ENCODE results near the gene SLC2A8. TPM values are rescaled to one million over a fixed set of nuclear protein-coding genes. Genes with fewer than 3 reads are reported as not detected.

The SLC2A8 gene
- total RNA-seq, 1 experiment from 2014 or later, result 5.1 TPM

DNA sequence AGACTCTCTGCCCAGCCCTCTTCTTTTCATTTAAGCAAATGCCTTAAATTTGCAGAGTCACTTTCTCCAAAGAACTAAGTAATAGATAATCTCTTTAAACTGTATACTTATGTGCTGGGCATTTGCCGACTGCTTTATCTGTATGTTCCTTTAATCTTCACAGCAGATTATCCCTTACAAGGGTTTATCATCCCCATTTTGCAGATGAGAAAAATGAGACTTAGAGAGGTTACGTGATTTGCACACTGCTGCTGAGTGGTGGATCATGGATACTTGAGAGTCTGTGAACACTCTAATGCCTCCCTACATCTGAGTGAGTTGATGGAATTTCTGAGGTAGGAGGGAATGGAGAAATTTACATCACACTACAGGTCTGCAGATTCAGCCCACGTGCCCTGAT lies 31.4 kb downstream of the SLC2A8 start:
- DNase-seq (ENCODE audit: low read depth), result no peak

DNA sequence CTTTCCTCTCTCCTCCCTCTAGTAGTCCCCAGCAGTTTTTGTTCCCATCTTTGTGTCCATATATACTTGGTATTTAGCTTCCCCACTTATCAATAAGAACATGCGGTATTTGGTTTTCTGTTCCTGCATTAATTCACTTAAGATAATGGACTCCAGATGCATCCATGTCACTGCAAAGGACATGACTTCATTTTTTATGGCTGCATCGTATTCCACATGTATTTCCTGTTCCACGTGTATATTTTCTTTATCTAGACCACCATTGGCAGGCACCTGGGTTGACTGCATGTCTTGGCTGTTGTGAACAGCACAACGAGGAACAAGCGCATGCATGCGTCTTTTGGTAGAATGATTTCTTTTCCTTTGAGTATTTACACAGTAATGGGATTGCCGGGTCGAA lies 33.4 kb downstream of the SLC2A8 start:
- no peak for DNase-seq (ENCODE audit: low read depth)

- DNase-seq (ENCODE audit: low read depth), result no peak
Measured at GRCh38 chr9:127437497-127438264, 40.7 kb downstream of the SLC2A8 start.

DNA sequence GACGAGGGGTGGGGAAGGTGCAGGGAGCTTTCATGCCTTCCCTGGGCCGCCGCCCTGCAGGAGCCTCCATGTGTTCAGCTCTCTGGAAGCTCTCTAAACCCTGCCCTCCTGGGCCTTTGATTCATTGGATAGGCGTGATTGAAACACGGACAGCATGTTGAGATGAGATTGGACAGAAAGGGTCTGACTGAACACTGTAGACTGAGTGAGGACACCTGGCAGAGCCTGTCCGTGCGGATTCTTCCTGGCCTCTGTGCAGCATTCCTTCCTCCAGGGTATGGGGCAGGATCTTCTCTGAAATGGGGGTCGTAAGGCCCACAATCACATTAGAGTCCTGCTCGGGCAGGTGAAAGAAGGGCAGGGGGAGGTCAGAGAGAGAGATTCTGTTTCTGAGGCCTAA lies 41.4 kb downstream of the SLC2A8 start:
- DNase-seq (ENCODE audit: low read depth), result no peak

DNA sequence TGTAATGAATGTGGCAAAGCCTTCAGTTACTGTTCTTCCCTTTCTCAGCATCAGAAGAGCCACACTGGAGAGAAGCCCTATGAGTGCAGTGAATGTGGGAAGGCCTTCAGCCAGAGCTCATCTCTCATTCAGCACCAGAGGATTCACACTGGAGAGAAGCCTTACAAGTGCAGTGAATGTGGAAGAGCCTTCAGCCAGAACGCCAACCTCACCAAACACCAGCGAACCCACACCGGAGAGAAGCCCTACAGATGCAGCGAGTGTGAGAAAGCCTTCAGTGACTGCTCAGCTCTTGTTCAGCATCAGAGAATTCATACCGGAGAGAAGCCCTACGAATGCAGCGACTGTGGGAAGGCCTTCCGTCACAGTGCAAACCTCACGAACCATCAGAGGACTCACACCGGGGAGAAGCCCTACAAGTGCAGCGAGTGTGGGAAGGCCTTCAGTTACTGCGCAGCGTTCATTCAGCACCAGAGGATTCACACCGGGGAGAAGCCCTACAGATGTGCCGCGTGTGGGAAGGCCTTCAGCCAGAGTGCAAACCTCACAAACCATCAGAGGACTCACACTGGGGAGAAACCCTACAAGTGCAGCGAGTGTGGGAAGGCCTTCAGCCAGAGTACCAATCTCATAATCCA lies 47.4 kb downstream of the SLC2A8 start:
- peak; percentile 29 for DNase-seq (ENCODE audit: low read depth)

DNA sequence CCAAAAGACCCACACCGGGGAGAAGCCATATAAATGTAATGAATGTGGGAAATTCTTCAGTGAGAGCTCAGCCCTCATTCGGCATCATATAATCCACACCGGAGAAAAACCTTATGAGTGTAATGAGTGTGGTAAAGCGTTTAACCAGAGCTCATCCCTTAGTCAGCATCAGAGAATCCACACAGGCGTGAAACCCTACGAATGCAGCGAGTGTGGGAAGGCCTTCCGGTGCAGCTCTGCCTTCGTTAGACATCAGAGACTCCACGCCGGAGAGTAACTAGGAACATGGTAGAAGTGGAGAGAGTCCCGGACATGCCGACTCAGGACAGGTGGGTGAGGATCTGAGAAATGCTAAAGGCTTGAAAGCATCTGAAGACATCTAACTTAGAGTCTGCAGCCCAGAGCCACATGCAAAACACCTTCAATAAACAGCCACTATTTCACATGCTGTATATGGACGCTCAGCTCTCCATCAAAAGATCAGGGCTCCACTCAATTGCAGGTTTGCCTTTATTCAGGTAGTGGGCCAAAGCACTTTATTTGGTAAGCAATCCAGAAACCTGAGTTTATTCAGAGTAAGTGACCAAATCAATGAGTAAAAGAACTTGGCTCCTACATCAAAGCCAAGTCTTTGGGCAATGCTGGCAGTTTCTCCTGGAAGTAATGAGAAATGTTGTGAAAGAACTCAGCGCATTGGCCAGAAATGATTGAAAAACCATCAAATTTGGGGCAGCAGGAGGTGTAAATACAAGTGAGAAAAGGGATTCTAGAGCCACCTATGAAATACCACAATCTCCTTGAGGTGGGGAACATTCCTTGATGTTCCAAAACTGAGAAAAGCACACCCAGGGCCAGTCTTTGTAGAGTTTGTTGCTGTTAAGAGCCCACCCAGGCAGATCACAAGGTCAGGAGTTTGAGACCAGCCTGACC lies 48.2 kb downstream of the SLC2A8 start:
- DNase-seq (ENCODE audit: low read depth), result peak; percentile 51

- DNase-seq (ENCODE audit: low read depth), result peak; percentile 62
Measured at GRCh38 chr9:127445851-127446712, 49.1 kb downstream of the SLC2A8 start.

GRCh38 chr9:127446713-127447415 lies 49.9 kb downstream of the SLC2A8 start:
- DNase-seq (ENCODE audit: low read depth), result no peak

- peak; percentile 28 for DNase-seq (ENCODE audit: low read depth)
Measured at GRCh38 chr9:127447416-127448111, 50.6 kb downstream of the SLC2A8 start.

GRCh38 chr9:127448112-127448805 lies 51.3 kb downstream of the SLC2A8 start:
- no peak for DNase-seq (ENCODE audit: low read depth)

DNA sequence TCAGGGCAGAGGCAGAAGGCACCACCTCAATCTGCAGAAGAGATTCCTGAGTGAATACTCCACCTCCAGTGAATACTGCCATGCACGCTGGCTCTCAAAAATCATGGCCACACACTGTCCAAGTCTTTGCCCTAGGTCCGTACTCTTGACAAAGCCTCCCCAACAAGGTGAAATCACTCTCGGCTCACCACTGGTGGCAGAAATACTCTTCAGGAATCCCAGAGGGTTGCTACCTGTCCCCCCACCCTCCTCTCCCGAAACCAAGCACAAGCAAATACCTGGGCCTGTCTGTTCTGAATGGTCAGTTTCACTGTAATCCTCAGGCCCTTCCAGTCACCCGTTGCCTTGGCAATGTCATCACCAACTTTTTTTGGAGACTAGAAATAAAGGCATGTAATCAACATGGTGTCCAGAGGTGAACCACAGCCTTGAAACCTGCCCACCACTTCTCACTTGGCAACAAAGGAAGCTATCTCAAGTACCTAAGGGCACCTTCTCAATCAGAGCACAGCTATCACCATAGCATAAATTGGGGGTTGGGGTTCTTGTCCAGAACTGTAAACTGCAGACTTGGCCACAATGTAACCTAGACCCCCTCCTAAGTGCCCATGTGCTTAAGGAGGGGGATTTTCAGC lies 52.5 kb downstream of the SLC2A8 start:
- no peak for DNase-seq (ENCODE audit: low read depth)

DNA sequence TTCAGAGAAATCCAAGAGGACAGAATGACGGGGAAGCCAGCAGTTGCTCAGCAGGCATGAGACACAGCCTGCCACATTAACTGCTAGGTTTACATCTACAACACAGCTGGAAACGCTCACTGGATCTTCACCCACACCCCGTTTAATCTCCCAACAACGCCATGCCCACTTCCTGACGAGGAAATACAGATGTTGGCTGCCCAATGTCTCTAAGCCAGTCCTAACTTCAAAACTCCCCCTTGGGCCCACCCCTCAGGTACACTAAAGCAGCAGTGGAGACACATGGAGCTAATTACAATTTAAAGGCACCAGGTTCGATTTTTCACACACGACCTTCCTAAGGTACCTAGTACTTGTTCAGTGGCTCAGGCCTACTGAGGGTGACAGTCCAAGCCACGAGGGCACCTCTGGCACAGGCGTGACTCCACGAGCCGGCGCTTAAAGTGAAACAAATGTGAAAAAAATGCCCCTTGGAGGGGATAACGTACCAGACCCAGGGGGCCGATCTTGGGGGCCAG lies 53.3 kb downstream of the SLC2A8 start:
- DNase-seq (ENCODE audit: low read depth), result peak; percentile 32

DNA sequence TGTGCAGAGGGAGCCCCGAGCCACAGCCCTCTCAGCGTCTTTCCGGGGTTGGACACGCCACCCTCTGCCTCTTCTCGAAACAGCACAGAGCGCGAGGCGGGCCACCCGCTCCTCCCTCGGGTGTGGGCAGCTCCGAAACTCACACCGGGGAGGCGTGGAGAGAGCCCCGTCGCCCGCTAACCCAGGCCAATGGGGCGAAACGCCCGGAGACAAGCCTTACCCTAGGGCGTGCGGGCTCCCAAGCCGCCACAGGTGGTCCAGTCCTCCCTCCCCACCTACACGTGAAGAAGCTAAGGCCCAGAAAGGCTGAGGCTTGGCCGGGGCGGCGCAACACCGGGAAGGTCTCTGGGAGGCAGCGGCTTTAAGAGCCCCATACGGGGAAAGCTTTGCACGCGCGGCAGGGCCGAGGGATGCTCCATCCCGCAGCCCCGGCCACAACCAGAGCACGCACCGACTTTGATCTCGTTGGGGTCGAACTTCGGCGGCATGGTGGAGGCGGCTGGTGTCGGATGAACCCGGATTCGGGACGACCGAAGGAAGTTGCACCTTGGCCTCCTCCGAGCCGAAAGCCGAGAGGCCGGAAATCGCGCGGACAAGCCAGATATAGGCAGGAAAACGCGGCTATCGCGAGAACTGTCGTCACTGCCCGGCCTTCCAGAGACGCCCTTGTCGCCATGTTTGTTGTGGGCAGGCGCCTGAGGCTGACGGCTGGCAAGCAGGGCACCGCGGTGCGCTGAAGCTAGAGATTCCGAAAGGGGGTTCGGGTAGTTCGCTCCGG lies 54.0 kb downstream of the SLC2A8 start, which contains the start of the genes LRSAM1 and RPL12:
Gene LRSAM1 (plus strand): TSS at position 681 of the 778 bp plus-strand sequence. CDS start 3,018 bp downstream, outside the sequence.
Gene RPL12 (minus strand): TSS at position 577 of the 778 bp plus-strand sequence. CDS start 89 bp downstream, at position 488.
- peak; percentile 89 for DNase-seq (ENCODE audit: low read depth)

DNA sequence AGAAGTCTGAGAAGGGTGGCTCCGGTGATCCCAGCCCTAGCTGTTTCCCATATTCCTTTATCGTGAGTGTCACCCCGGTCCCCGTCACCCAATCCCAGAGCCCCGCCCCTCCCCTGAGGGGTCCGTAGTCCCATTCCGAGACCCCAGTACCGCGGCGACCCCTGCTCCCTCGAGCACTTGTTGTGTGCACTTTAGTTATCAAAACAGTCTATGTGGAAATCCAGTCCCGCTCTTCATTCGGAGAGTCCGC lies 54.6 kb downstream of the SLC2A8 start:
- DNase-seq (ENCODE audit: low read depth), result no peak

DNA sequence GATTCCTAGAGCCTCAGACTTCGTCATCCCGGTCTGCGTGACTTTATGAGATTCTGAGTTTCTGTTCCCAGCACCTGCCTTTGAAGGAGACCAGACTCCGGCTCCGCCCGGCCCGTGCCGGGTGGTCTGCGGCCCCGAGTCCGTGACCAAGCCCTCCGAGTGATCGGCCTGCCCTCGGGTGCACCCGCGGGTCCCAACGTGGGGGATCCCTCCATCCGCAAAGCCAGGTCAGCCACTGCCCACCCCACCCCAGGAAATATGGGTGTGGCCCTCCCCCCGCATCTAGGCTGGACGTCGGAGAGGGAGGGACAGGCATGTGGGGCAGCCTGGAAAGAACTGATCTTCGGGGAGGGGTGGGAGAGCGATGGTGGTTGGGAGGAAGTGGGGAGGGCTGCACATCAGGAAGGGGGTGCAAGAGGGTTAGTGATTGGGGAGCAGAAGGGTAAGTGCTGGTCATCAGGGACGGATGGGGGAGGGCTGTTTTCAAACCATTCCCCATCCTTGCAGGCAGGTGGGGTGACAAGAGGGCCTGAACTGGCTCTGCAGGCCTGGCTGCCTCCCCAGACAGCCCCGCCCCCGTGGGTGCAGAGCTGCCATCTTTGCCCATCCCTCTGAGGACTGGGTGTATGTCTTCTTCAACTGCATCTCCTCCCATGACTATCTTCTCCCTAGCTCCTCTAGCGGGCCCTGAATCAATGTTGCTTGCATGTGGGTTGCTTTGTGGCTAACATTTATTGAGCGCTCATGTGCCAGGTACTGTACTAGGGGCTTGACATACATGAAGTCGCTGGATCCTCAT lies 55.1 kb downstream of the SLC2A8 start:
- DNase-seq (ENCODE audit: low read depth), result peak; percentile 78

DNA sequence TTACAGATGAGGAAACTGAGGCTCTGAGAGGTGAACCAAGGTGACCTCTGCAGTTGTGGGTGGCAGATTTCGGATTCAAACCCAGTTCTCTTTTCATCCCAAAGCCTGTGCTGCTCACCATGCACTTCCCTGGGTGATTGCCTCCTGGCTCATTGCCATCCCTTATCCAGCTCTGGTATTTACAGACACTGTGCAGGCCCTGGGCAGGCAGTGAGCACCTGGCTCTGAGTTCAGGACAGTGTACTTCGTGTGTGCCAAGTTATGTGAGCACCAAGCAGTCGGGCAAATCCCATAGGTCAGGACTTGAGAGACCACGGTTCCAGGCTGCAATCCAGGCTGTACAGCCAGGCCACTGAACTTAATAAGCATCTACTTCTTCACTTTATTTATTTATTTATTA lies 55.7 kb downstream of the SLC2A8 start:
- peak; percentile 23 for DNase-seq (ENCODE audit: low read depth)

Data from HT1080 (cell line).